Neural cell (in vitro differentiated cells): ENCODE results near the gene DPH1. TPM values are rescaled to one million over a fixed set of nuclear protein-coding genes. Genes with fewer than 3 reads are reported as not detected.

Source experiments
- H2AFZ ChIP-seq: fragments of 200-600, 300-800 bp; sonication (generic), shearing (Covaris generic); 2 replicates; pipeline ENCODE4 v1.6.0; 2014; ENCODE audit warnings: low read depth, mild to moderate bottlenecking, antibody characterized with exemption, low read length, moderate library complexity
- H3F3A ChIP-seq: fragments of 200-600 bp; shearing (Covaris generic); 2 replicates; pipeline ENCODE4 v1.6.1; 2016; ENCODE audit warnings: mild to moderate bottlenecking, moderate library complexity, mixed read lengths, antibody characterized with exemption, low read length; ENCODE audit not compliant: insufficient read depth, poor library complexity, severe bottlenecking
- H3K27ac ChIP-seq: fragments of 200-600, 300-800 bp; sonication (generic), shearing (Covaris generic); 2 replicates; pipeline ENCODE4 v1.5.1; 2014; ENCODE audit warnings: mild to moderate bottlenecking, low read length, moderate library complexity
- H3K27me3 ChIP-seq: fragments of 300-800, 200-600 bp; sonication (generic), shearing (Covaris generic); 2 replicates; pipeline ENCODE4 v1.6.0; 2014; ENCODE audit warnings: mild to moderate bottlenecking, low read depth, low read length, moderate library complexity; ENCODE audit not compliant: insufficient read depth
- H3K36me3 ChIP-seq: fragments of 300-800, 200-600 bp; sonication (generic), shearing (Covaris generic); 2 replicates; pipeline ENCODE4 v1.5.1; 2014; ENCODE audit warnings: mild to moderate bottlenecking, antibody characterized with exemption, low read length, moderate library complexity; ENCODE audit not compliant: insufficient read depth
- H3K4me2 ChIP-seq: fragments of 300-800, 200-600 bp; sonication (generic), shearing (Covaris generic); 2 replicates; pipeline ENCODE4 v1.6.0; 2014; ENCODE audit warnings: mild to moderate bottlenecking, low read length
- H3K4me3 ChIP-seq: fragments of 300-800, 200-600 bp; sonication (generic), shearing (Covaris generic); 2 replicates; pipeline ENCODE4 v1.5.1; 2014; ENCODE audit warnings: mild to moderate bottlenecking, low read length, moderate library complexity
- H3K79me2 ChIP-seq: fragments of 200-600 bp; shearing (Covaris generic); replicated peaks from 2 replicates; pipeline ENCODE4 v1.6.0; 2014; ENCODE audit warnings: mild to moderate bottlenecking, low read length, moderate library complexity; ENCODE audit not compliant: insufficient read depth
- H3K9ac ChIP-seq: fragments of 300-800, 200-600 bp; sonication (generic), shearing (Covaris generic); 2 replicates; pipeline ENCODE4 v1.6.1; 2016; ENCODE audit warnings: mild to moderate bottlenecking, low read length, mixed read lengths
- H3K9me2 ChIP-seq: fragments of 200-600 bp; shearing (Covaris generic); 2 replicates; pipeline ENCODE4 v1.6.1; 2016; ENCODE audit warnings: mild to moderate bottlenecking, low read length, mixed read lengths; ENCODE audit not compliant: insufficient read depth
- H3K9me3 ChIP-seq: fragments of 200-600, 300-800 bp; sonication (generic), shearing (Covaris generic); 2 replicates; pipeline ENCODE4 v1.6.1; 2016; ENCODE audit warnings: mild to moderate bottlenecking, mixed run types, low read length, moderate library complexity, mixed read lengths
- H4K20me1 ChIP-seq: fragments of 200-600 bp; shearing (Covaris generic); 2 replicates; pipeline ENCODE4 v1.6.1; 2016; ENCODE audit warnings: mild to moderate bottlenecking, mixed run types; ENCODE audit not compliant: insufficient read depth
- EP300 ChIP-seq: fragments of 450-650 bp; conservative IDR thresholded peaks from 2 replicates; pipeline ENCODE4 v1.6.1; 2014; ENCODE audit warnings: antibody characterized with exemption, mild to moderate bottlenecking, moderate library complexity; ENCODE audit not compliant: poor library complexity, severe bottlenecking
- EZH2 ChIP-seq: fragments of 200-600, 300-800 bp; shearing (Covaris generic), sonication (generic); IDR thresholded peaks from 2 replicates; pipeline ENCODE4 v1.6.1; 2014; ENCODE audit warnings: antibody characterized with exemption, low read length, borderline replicate concordance, mild to moderate bottlenecking; ENCODE audit not compliant: insufficient read depth, poor library complexity, severe bottlenecking
- MXI1 ChIP-seq: fragments of 450-650 bp; conservative IDR thresholded peaks from 2 replicates; pipeline ENCODE4 v1.6.1; 2014; ENCODE audit warnings: antibody characterized with exemption, mild to moderate bottlenecking; ENCODE audit not compliant: poor library complexity, severe bottlenecking
- POLR2AphosphoS5 ChIP-seq: IDR thresholded peaks from 2 replicates; pipeline ENCODE4 v1.6.1; 2012
- RAD21 ChIP-seq: fragments of 450-650 bp; conservative IDR thresholded peaks from 2 replicates; pipeline ENCODE4 v1.6.1; 2014; ENCODE audit warnings: antibody characterized with exemption, mild to moderate bottlenecking, moderate library complexity
- SMC3 ChIP-seq: fragments of 450-650 bp; conservative IDR thresholded peaks from 2 replicates; pipeline ENCODE4 v1.6.1; 2014; ENCODE audit warnings: antibody characterized with exemption, mild to moderate bottlenecking, moderate library complexity; ENCODE audit not compliant: poor library complexity
- TAF1 ChIP-seq: IDR thresholded peaks from 2 replicates; pipeline ENCODE4 v1.6.1; 2012; ENCODE audit warnings: low read depth
- polyA plus RNA-seq: library from polyadenylated mRNA; depleted of rRNA; stranded (reverse); fragments of >200 nt; gene quantifications from 2 replicates; pipeline ENCODE4 v1.2.3, GENCODE V29; 2014
- TF ChIP-seq, protein P1 (sequence below): fragments of 450-650 bp; IDR thresholded peaks from 2 replicates; pipeline ENCODE4 v1.5.1; 2014; ENCODE audit warnings: antibody characterized with exemption, mild to moderate bottlenecking, moderate library complexity; ENCODE audit not compliant: poor library complexity, severe bottlenecking
- TF ChIP-seq, protein P2 (sequence below): IDR thresholded peaks from 2 replicates; pipeline ENCODE4 v1.6.1; 2012; ENCODE audit warnings: borderline replicate concordance

The DPH1 gene
- polyA plus RNA-seq, 1 donor from 2014 or later: 44.8 TPM

DNA sequence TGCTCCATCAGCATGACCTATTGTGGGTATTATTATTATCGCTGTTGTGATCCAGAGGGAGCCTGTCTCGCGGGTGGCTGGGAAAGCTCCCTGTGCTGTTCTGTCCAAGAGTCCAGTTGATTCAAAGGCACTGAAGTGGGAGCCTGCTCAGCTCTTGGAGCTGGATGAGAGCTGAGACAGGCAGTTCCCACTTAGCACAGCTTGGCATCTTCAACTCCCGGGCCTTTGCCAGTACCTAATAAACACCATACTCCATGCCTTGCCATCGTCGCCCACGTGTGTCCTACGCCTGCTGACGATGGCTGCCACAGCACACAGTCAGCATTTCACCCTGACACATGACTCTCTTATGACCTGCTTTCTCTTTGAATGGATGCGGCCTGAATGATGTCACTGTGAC is 37.4 kb upstream of the DPH1 start:
- no peak overlapping the region for H3K27ac ChIP-seq
- H2AFZ ChIP-seq: no peak overlapping the region
- no peaks in the 10 kb centered on the region for H3K27me3 ChIP-seq
- H3K79me2 ChIP-seq: no peaks in the 10 kb centered on the region
- TF ChIP-seq MXI1 (no peak), TAF1 (no peak)
- H3K4me2 ChIP-seq: no peak overlapping the region
- no peak overlapping the region for H3K4me3 ChIP-seq
- H3F3A ChIP-seq: no peaks in the 10 kb centered on the region
- H3K9me3 ChIP-seq: no peaks in the 10 kb centered on the region
- H4K20me1 ChIP-seq: no peaks in the 10 kb centered on the region
- H3K36me3 ChIP-seq: no peaks in the 10 kb centered on the region
- H3K9me2 ChIP-seq: no peaks in the 10 kb centered on the region
- H3K9ac ChIP-seq: no peak overlapping the region

DNA sequence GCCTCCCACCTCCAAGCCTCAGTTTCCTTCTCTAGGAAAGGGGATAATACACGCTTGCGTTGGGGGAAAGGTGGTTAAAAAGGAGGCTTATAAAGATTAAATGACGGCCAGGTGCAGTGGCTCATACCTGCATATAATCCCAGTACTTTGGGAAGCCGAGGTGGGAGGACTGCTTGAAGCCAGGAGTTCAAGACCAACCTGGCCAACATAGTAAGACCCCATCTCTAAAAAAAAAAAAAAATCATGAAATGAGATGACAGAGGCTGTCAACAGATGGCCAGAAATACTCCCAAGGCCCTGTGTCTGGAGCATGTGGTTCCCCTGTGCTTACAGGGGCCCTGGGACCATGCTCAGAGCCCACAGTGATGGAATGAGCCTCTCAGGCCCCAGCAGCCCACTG is 35.2 kb upstream of the DPH1 start:
- Histone ChIP-seq H3K4me2 (no peak overlapping the region), H3K27ac (no peak overlapping the region), H3K27me3 (no peaks in the 10 kb centered on the region), H3K36me3 (no peaks in the 10 kb centered on the region), H3K9me3 (no peaks in the 10 kb centered on the region), H3F3A (no peaks in the 10 kb centered on the region), H3K4me3 (no peak overlapping the region), H4K20me1 (no peaks in the 10 kb centered on the region), H2AFZ (no peak overlapping the region), H3K9me2 (no peaks in the 10 kb centered on the region), H3K79me2 (no peaks in the 10 kb centered on the region), H3K9ac (no peak overlapping the region)
- TF ChIP-seq, protein P1, sequence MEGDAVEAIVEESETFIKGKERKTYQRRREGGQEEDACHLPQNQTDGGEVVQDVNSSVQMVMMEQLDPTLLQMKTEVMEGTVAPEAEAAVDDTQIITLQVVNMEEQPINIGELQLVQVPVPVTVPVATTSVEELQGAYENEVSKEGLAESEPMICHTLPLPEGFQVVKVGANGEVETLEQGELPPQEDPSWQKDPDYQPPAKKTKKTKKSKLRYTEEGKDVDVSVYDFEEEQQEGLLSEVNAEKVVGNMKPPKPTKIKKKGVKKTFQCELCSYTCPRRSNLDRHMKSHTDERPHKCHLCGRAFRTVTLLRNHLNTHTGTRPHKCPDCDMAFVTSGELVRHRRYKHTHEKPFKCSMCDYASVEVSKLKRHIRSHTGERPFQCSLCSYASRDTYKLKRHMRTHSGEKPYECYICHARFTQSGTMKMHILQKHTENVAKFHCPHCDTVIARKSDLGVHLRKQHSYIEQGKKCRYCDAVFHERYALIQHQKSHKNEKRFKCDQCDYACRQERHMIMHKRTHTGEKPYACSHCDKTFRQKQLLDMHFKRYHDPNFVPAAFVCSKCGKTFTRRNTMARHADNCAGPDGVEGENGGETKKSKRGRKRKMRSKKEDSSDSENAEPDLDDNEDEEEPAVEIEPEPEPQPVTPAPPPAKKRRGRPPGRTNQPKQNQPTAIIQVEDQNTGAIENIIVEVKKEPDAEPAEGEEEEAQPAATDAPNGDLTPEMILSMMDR: no peak
- TF ChIP-seq RAD21 (no peak), EP300 (no peak)

DNA sequence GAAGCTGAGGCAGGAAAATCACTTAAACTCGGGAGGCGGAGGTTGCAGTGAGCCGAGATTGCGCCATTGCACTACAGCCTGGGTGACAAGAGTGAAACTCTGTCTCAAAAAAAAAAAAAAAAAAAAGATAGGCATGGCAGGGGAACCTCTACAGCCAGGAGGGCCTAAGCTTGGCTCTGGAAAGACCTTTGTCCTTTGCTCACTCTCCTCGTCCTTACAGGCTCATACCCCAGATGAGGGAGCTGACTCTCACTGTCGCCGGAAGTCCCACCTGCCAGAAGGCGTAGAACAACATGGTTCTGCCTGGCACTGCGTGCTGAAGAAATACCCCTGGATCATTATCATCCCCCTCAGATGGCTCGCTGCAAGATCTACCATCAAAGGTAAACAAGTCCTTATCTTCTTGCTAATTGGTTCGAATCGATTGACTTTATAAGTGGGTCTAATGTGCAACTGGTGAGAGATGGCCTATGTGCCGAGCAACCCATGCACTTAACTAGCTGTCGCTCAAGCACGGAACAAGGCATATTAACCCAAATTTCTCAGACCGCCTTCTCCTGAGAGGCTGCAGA is 34.5 kb upstream of the DPH1 start:
- no peak overlapping the region for H3K4me3 ChIP-seq
- H4K20me1 ChIP-seq: no peaks in the 10 kb centered on the region
- no peaks in the 10 kb centered on the region for H3K9me2 ChIP-seq
- no peak overlapping the region for H3K4me2 ChIP-seq
- no peaks in the 10 kb centered on the region for H3K9me3 ChIP-seq
- H3K27me3 ChIP-seq: no peaks in the 10 kb centered on the region
- H3F3A ChIP-seq: no peaks in the 10 kb centered on the region
- no peaks in the 10 kb centered on the region for H3K79me2 ChIP-seq
- no peak for TF ChIP-seq MXI1
- TF ChIP-seq, protein P2, sequence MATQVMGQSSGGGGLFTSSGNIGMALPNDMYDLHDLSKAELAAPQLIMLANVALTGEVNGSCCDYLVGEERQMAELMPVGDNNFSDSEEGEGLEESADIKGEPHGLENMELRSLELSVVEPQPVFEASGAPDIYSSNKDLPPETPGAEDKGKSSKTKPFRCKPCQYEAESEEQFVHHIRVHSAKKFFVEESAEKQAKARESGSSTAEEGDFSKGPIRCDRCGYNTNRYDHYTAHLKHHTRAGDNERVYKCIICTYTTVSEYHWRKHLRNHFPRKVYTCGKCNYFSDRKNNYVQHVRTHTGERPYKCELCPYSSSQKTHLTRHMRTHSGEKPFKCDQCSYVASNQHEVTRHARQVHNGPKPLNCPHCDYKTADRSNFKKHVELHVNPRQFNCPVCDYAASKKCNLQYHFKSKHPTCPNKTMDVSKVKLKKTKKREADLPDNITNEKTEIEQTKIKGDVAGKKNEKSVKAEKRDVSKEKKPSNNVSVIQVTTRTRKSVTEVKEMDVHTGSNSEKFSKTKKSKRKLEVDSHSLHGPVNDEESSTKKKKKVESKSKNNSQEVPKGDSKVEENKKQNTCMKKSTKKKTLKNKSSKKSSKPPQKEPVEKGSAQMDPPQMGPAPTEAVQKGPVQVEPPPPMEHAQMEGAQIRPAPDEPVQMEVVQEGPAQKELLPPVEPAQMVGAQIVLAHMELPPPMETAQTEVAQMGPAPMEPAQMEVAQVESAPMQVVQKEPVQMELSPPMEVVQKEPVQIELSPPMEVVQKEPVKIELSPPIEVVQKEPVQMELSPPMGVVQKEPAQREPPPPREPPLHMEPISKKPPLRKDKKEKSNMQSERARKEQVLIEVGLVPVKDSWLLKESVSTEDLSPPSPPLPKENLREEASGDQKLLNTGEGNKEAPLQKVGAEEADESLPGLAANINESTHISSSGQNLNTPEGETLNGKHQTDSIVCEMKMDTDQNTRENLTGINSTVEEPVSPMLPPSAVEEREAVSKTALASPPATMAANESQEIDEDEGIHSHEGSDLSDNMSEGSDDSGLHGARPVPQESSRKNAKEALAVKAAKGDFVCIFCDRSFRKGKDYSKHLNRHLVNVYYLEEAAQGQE: no peak
- TF ChIP-seq TAF1: no peak
- TF ChIP-seq EP300: no peak
- no peak for TF ChIP-seq RAD21
- TF ChIP-seq POLR2AphosphoS5: no peak
- TF ChIP-seq SMC3: no peak
- TF ChIP-seq, protein P1: no peak
- TF ChIP-seq EZH2: no peak
- H2AFZ ChIP-seq: no peak overlapping the region
- no peaks in the 10 kb centered on the region for H3K36me3 ChIP-seq
- no peak overlapping the region for H3K27ac ChIP-seq
- H3K9ac ChIP-seq: no peak overlapping the region
